Measurements from ENCODE around the gene PRKCZ. TPM values are rescaled to one million over a fixed set of nuclear protein-coding genes. Genes with fewer than 3 reads are reported as not detected.

The PRKCZ gene
- total and polyA plus RNA-seq, 9 of the 15 experiments (the other 6 are each of a cell fraction or from before 2014, with no cell fraction given): 0.07 to 3.1 (median 1.3) TPM

- TF ChIP-seq ZNF518B (CRISPR knock-in tag; IDR thresholded peaks at IDR 0.05): no peak
- TF ChIP-seq ILK (tag; IDR thresholded peaks at IDR 0.05; ENCODE audit: borderline replicate concordance, low read depth): no peak
- 0 out of 2 replicates have a peak, but pooled peaks have one; percentile 22 for TF ChIP-seq ZNF41 (CRISPR knock-in tag; conservative IDR thresholded peaks at IDR 0.05)
- no peak for TF ChIP-seq SAFB2 (IDR thresholded peaks at IDR 0.05; ENCODE audit: borderline replicate concordance, low read depth, low read length, severe bottlenecking)
- no peak for TF ChIP-seq ZNF507 (tag; conservative IDR thresholded peaks at IDR 0.05)
- TF ChIP-seq ZBTB7A (IDR thresholded peaks at IDR 0.05; ENCODE audit: borderline replicate concordance, control insufficient read depth, low read depth, low read length): no peak; the same call in 1 of the 2 replicates
- no peak for TF ChIP-seq ZNF354B (CRISPR knock-in tag; IDR thresholded peaks at IDR 0.05)
- TF ChIP-seq ZNF134 (CRISPR knock-in tag; conservative IDR thresholded peaks at IDR 0.05): no peak
- TF ChIP-seq ETV6 (IDR thresholded peaks at IDR 0.05; ENCODE audit: borderline replicate concordance in 1 of 2, low read depth in 2 of 2, low read length in 1 of 2): no peak
- 0 out of 2 replicates have a peak, but pooled peaks have one; percentile 47 for TF ChIP-seq ETV6 (CRISPR knock-in tag; IDR thresholded peaks at IDR 0.05; ENCODE audit: borderline replicate concordance)
- 0 out of 4 replicates have a peak, but pooled peaks of 1 of the 2 experiments have one; percentile 16 for TF ChIP-seq MLLT1 (IDR thresholded peaks at IDR 0.05)
- no peak for TF ChIP-seq MYBL2 (IDR thresholded peaks at IDR 0.05; ENCODE audit: low read depth)
- no peak for TF ChIP-seq MYBL2 (CRISPR knock-in tag; IDR thresholded peaks at IDR 0.05; ENCODE audit: borderline replicate concordance)
- no peak for TF ChIP-seq ZC3H11A (IDR thresholded peaks at IDR 0.05; ENCODE audit: low read depth, low read length)
- no peak for TF ChIP-seq ZNF347 (CRISPR knock-in tag; IDR thresholded peaks at IDR 0.05; ENCODE audit: low read depth)
- no peak for TF ChIP-seq PCBP1 (IDR thresholded peaks at IDR 0.05; ENCODE audit: low read depth, low read length, poor library complexity, severe bottlenecking)
- no peak for TF ChIP-seq ARID1B (IDR thresholded peaks at IDR 0.05)
- no peak for TF ChIP-seq MCM7 (IDR thresholded peaks at IDR 0.05)
- no peak for TF ChIP-seq RNF219 (CRISPR knock-in tag; IDR thresholded peaks at IDR 0.05)
- no peak for TF ChIP-seq ZNF3 (CRISPR knock-in tag; IDR thresholded peaks at IDR 0.05)
- 0 out of 4 replicates have a peak, but pooled peaks of 1 of the 2 experiments have one; percentile 56 for TF ChIP-seq SIN3A (IDR thresholded peaks at IDR 0.05; ENCODE audit: borderline replicate concordance in 2 of 2, control insufficient read depth in 1 of 2, low read depth in 2 of 2, low read length in 2 of 2)
Observed at GRCh38 chr1:2227346-2228156, 177.3 kb downstream of the PRKCZ start (continued).
